OCI-LY1 (cell line): ENCODE data around the gene MTUS2.

ENCODE experiments used
- H2AFZ ChIP-seq: fragments of 200-600 bp; sonication (generic), shearing (Covaris generic); 2 replicates; pipeline ENCODE4 v1.6.0; 2014; ENCODE audit warnings: antibody characterized with exemption, mild to moderate bottlenecking, low read length
- H3F3A ChIP-seq: fragments of 200-600 bp; sonication (generic), shearing (Covaris generic); 2 replicates; pipeline ENCODE4 v1.6.0; 2014; ENCODE audit warnings: mild to moderate bottlenecking, antibody characterized with exemption, low read length, moderate library complexity; ENCODE audit not compliant: insufficient read depth
- H3K27ac ChIP-seq: fragments of 200-600 bp; sonication (generic); 2 replicates; pipeline ENCODE4 v1.5.1; 2014; ENCODE audit warnings: low read length, mixed run types, mild to moderate bottlenecking, low read depth; ENCODE audit not compliant: poor library complexity, severe bottlenecking
- H3K27me3 ChIP-seq: fragments of 200-600 bp; sonication (generic); 2 replicates; pipeline ENCODE4 v1.6.0; 2014; ENCODE audit warnings: antibody characterized with exemption, mild to moderate bottlenecking, low read length, moderate library complexity; ENCODE audit not compliant: insufficient read depth
- H3K36me3 ChIP-seq: fragments of 200-600 bp; sonication (generic); 2 replicates; pipeline ENCODE4 v1.6.1; 2014; ENCODE audit warnings: mild to moderate bottlenecking, antibody characterized with exemption, low read length, moderate library complexity, mixed read lengths; ENCODE audit not compliant: insufficient read depth
- H3K4me1 ChIP-seq: fragments of 200-600 bp; sonication (generic); 2 replicates; pipeline ENCODE4 v1.5.1; 2014; ENCODE audit warnings: mild to moderate bottlenecking, low read length, moderate library complexity; ENCODE audit not compliant: insufficient read depth, severe bottlenecking
- H3K4me2 ChIP-seq: fragments of 200-600 bp; sonication (generic), shearing (Covaris generic); 2 replicates; pipeline ENCODE4 v1.6.1; 2014; ENCODE audit warnings: low read length
- H3K4me3 ChIP-seq: fragments of 200-600 bp; sonication (generic); 2 replicates; pipeline ENCODE4 v1.5.1; 2014; ENCODE audit warnings: low read length, low read depth, mild to moderate bottlenecking, mixed read lengths; ENCODE audit not compliant: poor library complexity, severe bottlenecking
- H3K79me2 ChIP-seq: fragments of 200-600 bp; shearing (Covaris generic); 2 replicates; pipeline ENCODE4 v1.6.1; 2016; ENCODE audit warnings: mixed run types, low read length, mixed read lengths; ENCODE audit not compliant: insufficient read depth
- H3K9ac ChIP-seq: fragments of 200-600 bp; sonication (generic), shearing (Covaris generic); 2 replicates; pipeline ENCODE4 v1.6.1; 2014; ENCODE audit warnings: mild to moderate bottlenecking, low read length, mixed read lengths
- H3K9me2 ChIP-seq: fragments of 200-600 bp; sonication (generic), shearing (Covaris generic); 2 replicates; pipeline ENCODE4 v1.6.1; 2014; ENCODE audit warnings: low read depth, mild to moderate bottlenecking, low read length, mixed read lengths
- H3K9me3 ChIP-seq: fragments of 200-600 bp; shearing (Covaris generic); 2 replicates; pipeline ENCODE4 v1.6.1; 2014; ENCODE audit warnings: low read length, mixed read lengths
- H4K20me1 ChIP-seq: fragments of 200-600 bp; sonication (generic), shearing (Covaris generic); 2 replicates; pipeline ENCODE4 v1.6.0; 2016; ENCODE audit warnings: mild to moderate bottlenecking, low read length; ENCODE audit not compliant: insufficient read depth
- CTCF ChIP-seq: fragments of 200-600 bp; sonication (generic), shearing (Covaris generic); IDR thresholded peaks from 2 replicates; pipeline ENCODE4 v1.5.1; 2017; ENCODE audit warnings: mild to moderate bottlenecking, antibody characterized with exemption, low read length, moderate library complexity, mixed read lengths
- EZH2 ChIP-seq: fragments of 200-600 bp; sonication (generic), shearing (Covaris generic); IDR thresholded peaks from 2 replicates; pipeline ENCODE4 v1.8.0; 2017; ENCODE audit warnings: borderline replicate concordance, mixed run types, mild to moderate bottlenecking, antibody characterized with exemption, low read length, moderate library complexity, mixed read lengths

Gene MTUS2

GRCh38 chr13:28953714-28954418 is 133.7 kb downstream of the MTUS2 start:
- Histone ChIP-seq H3K9ac (no peak overlapping the region), H3F3A (no peaks in the 10 kb centered on the region), H3K27me3 (no peaks in the 10 kb centered on the region), H3K9me2 (no peaks in the 10 kb centered on the region), H3K9me3 (no peaks in the 10 kb centered on the region), H3K4me1 (no peaks in the 10 kb centered on the region), H3K4me2 (no peak overlapping the region), H4K20me1 (no peaks in the 10 kb centered on the region), H3K79me2 (no peaks in the 10 kb centered on the region), H3K27ac (no peak overlapping the region), H3K4me3 (no peak overlapping the region), H3K36me3 (no peaks in the 10 kb centered on the region), H2AFZ (no peak overlapping the region)
- TF ChIP-seq EZH2, result no peak
- 0 out of 2 replicates have a peak, but pooled peaks have one; percentile 18 for TF ChIP-seq CTCF

DNA sequence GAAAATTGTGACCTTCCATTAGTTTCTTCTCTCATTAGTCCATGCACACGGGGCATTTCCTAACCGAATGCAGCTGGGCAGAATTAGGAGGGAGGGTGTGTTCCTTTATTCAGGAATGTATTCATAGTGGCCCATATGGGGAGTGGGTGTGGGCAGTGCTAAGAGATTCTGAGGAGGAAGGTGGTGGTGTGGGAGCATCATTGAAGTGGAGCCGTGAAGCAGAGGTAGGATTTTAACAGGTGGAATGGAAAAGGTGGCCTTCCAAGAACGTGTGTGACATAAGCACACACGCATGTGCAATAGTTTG is 134.2 kb downstream of the MTUS2 start:
- Histone ChIP-seq H3K27me3 (no peaks in the 10 kb centered on the region), H3K4me2 (no peak overlapping the region)

DNA sequence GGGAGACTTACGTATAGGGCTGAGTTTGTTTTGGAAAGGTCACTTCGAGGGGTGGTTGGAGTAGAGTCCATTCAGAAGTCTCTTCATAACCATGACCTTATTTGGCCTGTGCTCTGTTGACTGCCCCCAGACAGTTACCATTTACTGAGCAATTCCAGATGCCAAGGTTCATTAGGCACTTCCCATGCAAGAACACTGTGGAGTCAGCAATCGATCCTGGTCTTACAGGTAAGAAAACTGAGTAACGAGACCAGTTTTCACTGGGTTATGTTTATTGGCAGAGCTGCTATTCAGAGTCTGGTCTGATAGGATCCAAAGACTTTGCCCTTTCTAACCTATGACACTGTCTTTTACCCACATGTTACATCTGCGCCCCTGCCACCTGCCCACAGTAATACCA is 134.7 kb downstream of the MTUS2 start:
- TF ChIP-seq EZH2 (no peak), CTCF (no peak)
- H3K4me2 ChIP-seq, result no peak overlapping the region
- no peaks in the 10 kb centered on the region for H3K9me3 ChIP-seq
- H3K4me3 ChIP-seq, result no peak overlapping the region
- H3F3A ChIP-seq, result no peaks in the 10 kb centered on the region
- no peaks in the 10 kb centered on the region for H3K36me3 ChIP-seq
- H3K4me1 ChIP-seq, result no peaks in the 10 kb centered on the region
- no peaks in the 10 kb centered on the region for H3K79me2 ChIP-seq
- H3K27ac ChIP-seq, result no peak overlapping the region
- H2AFZ ChIP-seq, result no peak overlapping the region
- H3K9ac ChIP-seq, result no peak overlapping the region
- no peaks in the 10 kb centered on the region for H4K20me1 ChIP-seq
- H3K9me2 ChIP-seq, result no peaks in the 10 kb centered on the region
- no peaks in the 10 kb centered on the region for H3K27me3 ChIP-seq

More for the DNA sequence above, 134.2 kb downstream of the MTUS2 start:
- Histone ChIP-seq H3K79me2 (no peaks in the 10 kb centered on the region), H4K20me1 (no peaks in the 10 kb centered on the region), H3K9ac (no peak overlapping the region), H3K27ac (no peak overlapping the region), H3K36me3 (no peaks in the 10 kb centered on the region), H3K4me3 (no peak overlapping the region), H3K9me3 (no peaks in the 10 kb centered on the region), H3K9me2 (no peaks in the 10 kb centered on the region), H3F3A (no peaks in the 10 kb centered on the region), H3K4me1 (no peaks in the 10 kb centered on the region), H2AFZ (no peak overlapping the region)
- TF ChIP-seq EZH2 (no peak), CTCF (no peak)
